ENCODE measurements around the gene IL20RB. TPM values are rescaled to one million over a fixed set of nuclear protein-coding genes. Genes with fewer than 3 reads are reported as not detected.

IL20RB gene
- total and polyA plus RNA-seq, 4 donors, result 0.90 to 3.6 (median 2.9) TPM; not detected in 1

- WGBS, 2 donors, result 62 to 79% methylated on average over 2 of the region's 2 CpGs
- H3K9me3 ChIP-seq (ENCODE audit: control insufficient read depth, low read length), result no peaks in the 10 kb centered on the region
Observed at GRCh38 chr3:136937851-136938250, 19.9 kb upstream of the IL20RB start.

GRCh38 chr3:136938334-136938733, 19.4 kb upstream of the IL20RB start:
- intact Hi-C loops (cut with DNase I), result no loop called here
- ATAC-seq (ENCODE audit: low FRiP score) (no peak), DNase-seq (no peak)
- Histone ChIP-seq H3K27me3 (ENCODE audit: control insufficient read depth in 1 of 2, insufficient read depth in 2 of 2, low read length in 1 of 2) (no peaks in the 10 kb centered on the region), H3K36me3 (ENCODE audit: control insufficient read depth in 1 of 2, insufficient read depth in 2 of 2, low read length in 1 of 2) (no peaks in the 10 kb centered on the region), H3K4me3 (ENCODE audit: low read length in 2 of 2) (no peak overlapping the region), H3K4me1 (ENCODE audit: control insufficient read depth in 1 of 2, insufficient read depth in 2 of 2, low read length in 2 of 2) (no peaks in the 10 kb centered on the region), H3K9me3 (ENCODE audit: control insufficient read depth, low read length) (no peaks in the 10 kb centered on the region), H3K27ac (ENCODE audit: low read depth in 1 of 2, low read length in 2 of 2) (no peak overlapping the region)

More at GRCh38 chr3:136937851-136938250, 19.9 kb upstream of the IL20RB start:
- Histone ChIP-seq H3K27me3 (ENCODE audit: control insufficient read depth in 1 of 2, insufficient read depth in 2 of 2, low read length in 1 of 2) (no peaks in the 10 kb centered on the region), H3K4me3 (ENCODE audit: low read length in 2 of 2) (no peak overlapping the region), H3K36me3 (ENCODE audit: control insufficient read depth in 1 of 2, insufficient read depth in 2 of 2, low read length in 1 of 2) (no peaks in the 10 kb centered on the region), H3K27ac (ENCODE audit: low read depth in 1 of 2, low read length in 2 of 2) (no peak overlapping the region), H3K4me1 (ENCODE audit: control insufficient read depth in 1 of 2, insufficient read depth in 2 of 2, low read length in 2 of 2) (no peaks in the 10 kb centered on the region)
- no peak for DNase-seq
- no peak for ATAC-seq (ENCODE audit: low FRiP score)
- intact Hi-C loops (cut with DNase I), result no loop called here

GRCh38 chr3:136939489-136939888, 18.3 kb upstream of the IL20RB start:
- intact Hi-C loops (cut with DNase I), result no loop called here
- Histone ChIP-seq H3K4me1 (ENCODE audit: control insufficient read depth in 1 of 2, insufficient read depth in 2 of 2, low read length in 2 of 2) (no peaks in the 10 kb centered on the region), H3K27ac (ENCODE audit: low read depth in 1 of 2, low read length in 2 of 2) (no peak overlapping the region), H3K9me3 (ENCODE audit: control insufficient read depth, low read length) (no peaks in the 10 kb centered on the region), H3K27me3 (ENCODE audit: control insufficient read depth in 1 of 2, insufficient read depth in 2 of 2, low read length in 1 of 2) (no peaks in the 10 kb centered on the region), H3K4me3 (ENCODE audit: low read length in 2 of 2) (no peak overlapping the region), H3K36me3 (ENCODE audit: control insufficient read depth in 1 of 2, insufficient read depth in 2 of 2, low read length in 1 of 2) (no peaks in the 10 kb centered on the region)
- DNase-seq, result no peak
- ATAC-seq (ENCODE audit: low FRiP score), result no peak
- 87 to 94% methylated on average over 1 of the region's 1 CpG for WGBS, 2 donors

- DNase-seq, result no peak
- no peaks in the 10 kb centered on the region for H3K27me3 ChIP-seq (ENCODE audit: control insufficient read depth in 1 of 2, insufficient read depth in 2 of 2, low read length in 1 of 2)
- H3K36me3 ChIP-seq (ENCODE audit: control insufficient read depth in 1 of 2, insufficient read depth in 2 of 2, low read length in 1 of 2), result peaks cover 0 to 3% of the 10 kb centered on the region in 2 donors
- no peak overlapping the region for H3K4me3 ChIP-seq (ENCODE audit: low read length in 2 of 2)
- no peaks in the 10 kb centered on the region for H3K4me1 ChIP-seq (ENCODE audit: control insufficient read depth in 1 of 2, insufficient read depth in 2 of 2, low read length in 2 of 2)
- H3K27ac ChIP-seq (ENCODE audit: low read depth in 1 of 2, low read length in 2 of 2), result no peak overlapping the region
- H3K9me3 ChIP-seq (ENCODE audit: control insufficient read depth, low read length), result no peaks in the 10 kb centered on the region
- WGBS, 2 donors, result 90 to 100% methylated on average over 1 of the region's 1 CpG
- intact Hi-C loops (cut with DNase I), result no loop called here
- ATAC-seq (ENCODE audit: low FRiP score), result no peak
Observed at GRCh38 chr3:136942803-136943202, 15.0 kb upstream of the IL20RB start.

GRCh38 chr3:136943436-136943835, 14.3 kb upstream of the IL20RB start:
- WGBS, 2 donors, result 83 to 84% methylated on average over 3 of the region's 3 CpGs
- ATAC-seq (ENCODE audit: low FRiP score), result no peak

GRCh38 chr3:136946978-136947377, 10.8 kb upstream of the IL20RB start:
- H3K36me3 ChIP-seq (ENCODE audit: control insufficient read depth in 1 of 2, insufficient read depth in 2 of 2, low read length in 1 of 2), result peaks cover 0 to 3% of the 10 kb centered on the region in 2 donors
- intact Hi-C loops (cut with DNase I), result no loop called here
- H3K4me3 ChIP-seq (ENCODE audit: low read length in 2 of 2), result no peak overlapping the region
- 94 to 95% methylated on average over 1 of the region's 1 CpG for WGBS, 2 donors
- no peak overlapping the region for H3K27ac ChIP-seq (ENCODE audit: low read depth in 1 of 2, low read length in 2 of 2)
- H3K4me1 ChIP-seq (ENCODE audit: control insufficient read depth in 1 of 2, insufficient read depth in 2 of 2, low read length in 2 of 2), result no peaks in the 10 kb centered on the region
- no peak for DNase-seq
- H3K27me3 ChIP-seq (ENCODE audit: control insufficient read depth in 1 of 2, insufficient read depth in 2 of 2, low read length in 1 of 2), result no peaks in the 10 kb centered on the region
- ATAC-seq (ENCODE audit: low FRiP score), result no peak
- no peaks in the 10 kb centered on the region for H3K9me3 ChIP-seq (ENCODE audit: control insufficient read depth, low read length)

More at GRCh38 chr3:136943436-136943835, 14.3 kb upstream of the IL20RB start:
- no peaks in the 10 kb centered on the region for H3K9me3 ChIP-seq (ENCODE audit: control insufficient read depth, low read length)
- H3K4me1 ChIP-seq (ENCODE audit: control insufficient read depth in 1 of 2, insufficient read depth in 2 of 2, low read length in 2 of 2), result no peaks in the 10 kb centered on the region
- DNase-seq, result no peak
- H3K4me3 ChIP-seq (ENCODE audit: low read length in 2 of 2), result no peak overlapping the region
- no peaks in the 10 kb centered on the region for H3K27me3 ChIP-seq (ENCODE audit: control insufficient read depth in 1 of 2, insufficient read depth in 2 of 2, low read length in 1 of 2)
- intact Hi-C loops (cut with DNase I), result no loop called here
- no peak overlapping the region for H3K27ac ChIP-seq (ENCODE audit: low read depth in 1 of 2, low read length in 2 of 2)
- H3K36me3 ChIP-seq (ENCODE audit: control insufficient read depth in 1 of 2, insufficient read depth in 2 of 2, low read length in 1 of 2), result peaks cover 0 to 3% of the 10 kb centered on the region in 2 donors

GRCh38 chr3:136947477-136947876, 10.3 kb upstream of the IL20RB start:
- 50% methylated on average over 2 of the region's 2 CpGs for WGBS, 2 donors

GRCh38 chr3:136949146-136949545, 8.6 kb upstream of the IL20RB start:
- intact Hi-C loops (cut with DNase I), result no loop called here
- Histone ChIP-seq H3K9me3 (ENCODE audit: control insufficient read depth, low read length) (no peaks in the 10 kb centered on the region), H3K36me3 (ENCODE audit: control insufficient read depth in 1 of 2, insufficient read depth in 2 of 2, low read length in 1 of 2) (peaks cover 0 to 3% of the 10 kb centered on the region in 2 donors), H3K4me1 (ENCODE audit: control insufficient read depth in 1 of 2, insufficient read depth in 2 of 2, low read length in 2 of 2) (no peaks in the 10 kb centered on the region), H3K4me3 (ENCODE audit: low read length in 2 of 2) (no peak overlapping the region), H3K27ac (ENCODE audit: low read depth in 1 of 2, low read length in 2 of 2) (no peak overlapping the region), H3K27me3 (ENCODE audit: control insufficient read depth in 1 of 2, insufficient read depth in 2 of 2, low read length in 1 of 2) (no peaks in the 10 kb centered on the region)
- no peak for DNase-seq
- no peak for ATAC-seq (ENCODE audit: low FRiP score)

More at GRCh38 chr3:136947477-136947876, 10.3 kb upstream of the IL20RB start:
- peaks cover 0 to 3% of the 10 kb centered on the region in 2 donors for H3K36me3 ChIP-seq (ENCODE audit: control insufficient read depth in 1 of 2, insufficient read depth in 2 of 2, low read length in 1 of 2)
- DNase-seq, result no peak
- no peak for ATAC-seq (ENCODE audit: low FRiP score)
- no peaks in the 10 kb centered on the region for H3K9me3 ChIP-seq (ENCODE audit: control insufficient read depth, low read length)
- no peak overlapping the region for H3K27ac ChIP-seq (ENCODE audit: low read depth in 1 of 2, low read length in 2 of 2)
- H3K4me3 ChIP-seq (ENCODE audit: low read length in 2 of 2), result no peak overlapping the region
- H3K27me3 ChIP-seq (ENCODE audit: control insufficient read depth in 1 of 2, insufficient read depth in 2 of 2, low read length in 1 of 2), result no peaks in the 10 kb centered on the region
- no peaks in the 10 kb centered on the region for H3K4me1 ChIP-seq (ENCODE audit: control insufficient read depth in 1 of 2, insufficient read depth in 2 of 2, low read length in 2 of 2)
- intact Hi-C loops (cut with DNase I), result no loop called here

- H3K4me3 ChIP-seq (ENCODE audit: low read length in 2 of 2), result no peak overlapping the region
- no peaks in the 10 kb centered on the region for H3K4me1 ChIP-seq (ENCODE audit: control insufficient read depth in 1 of 2, insufficient read depth in 2 of 2, low read length in 2 of 2)
- 92 to 95% methylated on average over 2 of the region's 2 CpGs for WGBS, 2 donors
- H3K27ac ChIP-seq (ENCODE audit: low read depth in 1 of 2, low read length in 2 of 2), result no peak overlapping the region
- no peaks in the 10 kb centered on the region for H3K27me3 ChIP-seq (ENCODE audit: control insufficient read depth in 1 of 2, insufficient read depth in 2 of 2, low read length in 1 of 2)
- intact Hi-C loops (cut with DNase I), result no loop called here
- ATAC-seq (ENCODE audit: low FRiP score) (no peak), DNase-seq (no peak)
- H3K9me3 ChIP-seq (ENCODE audit: control insufficient read depth, low read length), result no peaks in the 10 kb centered on the region
- peaks cover 0 to 3% of the 10 kb centered on the region in 2 donors for H3K36me3 ChIP-seq (ENCODE audit: control insufficient read depth in 1 of 2, insufficient read depth in 2 of 2, low read length in 1 of 2)
Observed at GRCh38 chr3:136949708-136950107, 8.1 kb upstream of the IL20RB start.
